OCI-LY1 (cell line): ENCODE results near the gene SSH3.
A peak's percentile ranks its signal among the peaks of the same experiment; 100 is the strongest.

Source experiments
- EZH2 ChIP-seq: fragments of 200-600 bp; sonication (generic), shearing (Covaris generic); IDR thresholded peaks from 2 replicates; pipeline ENCODE4 v1.8.0; 2017; ENCODE audit warnings: borderline replicate concordance, mixed run types, mild to moderate bottlenecking, antibody characterized with exemption, low read length, moderate library complexity, mixed read lengths
- TF ChIP-seq, protein P1 (sequence below): fragments of 200-600 bp; sonication (generic), shearing (Covaris generic); IDR thresholded peaks from 2 replicates; pipeline ENCODE4 v1.5.1; 2017; ENCODE audit warnings: mild to moderate bottlenecking, antibody characterized with exemption, low read length, moderate library complexity, mixed read lengths

DNA sequence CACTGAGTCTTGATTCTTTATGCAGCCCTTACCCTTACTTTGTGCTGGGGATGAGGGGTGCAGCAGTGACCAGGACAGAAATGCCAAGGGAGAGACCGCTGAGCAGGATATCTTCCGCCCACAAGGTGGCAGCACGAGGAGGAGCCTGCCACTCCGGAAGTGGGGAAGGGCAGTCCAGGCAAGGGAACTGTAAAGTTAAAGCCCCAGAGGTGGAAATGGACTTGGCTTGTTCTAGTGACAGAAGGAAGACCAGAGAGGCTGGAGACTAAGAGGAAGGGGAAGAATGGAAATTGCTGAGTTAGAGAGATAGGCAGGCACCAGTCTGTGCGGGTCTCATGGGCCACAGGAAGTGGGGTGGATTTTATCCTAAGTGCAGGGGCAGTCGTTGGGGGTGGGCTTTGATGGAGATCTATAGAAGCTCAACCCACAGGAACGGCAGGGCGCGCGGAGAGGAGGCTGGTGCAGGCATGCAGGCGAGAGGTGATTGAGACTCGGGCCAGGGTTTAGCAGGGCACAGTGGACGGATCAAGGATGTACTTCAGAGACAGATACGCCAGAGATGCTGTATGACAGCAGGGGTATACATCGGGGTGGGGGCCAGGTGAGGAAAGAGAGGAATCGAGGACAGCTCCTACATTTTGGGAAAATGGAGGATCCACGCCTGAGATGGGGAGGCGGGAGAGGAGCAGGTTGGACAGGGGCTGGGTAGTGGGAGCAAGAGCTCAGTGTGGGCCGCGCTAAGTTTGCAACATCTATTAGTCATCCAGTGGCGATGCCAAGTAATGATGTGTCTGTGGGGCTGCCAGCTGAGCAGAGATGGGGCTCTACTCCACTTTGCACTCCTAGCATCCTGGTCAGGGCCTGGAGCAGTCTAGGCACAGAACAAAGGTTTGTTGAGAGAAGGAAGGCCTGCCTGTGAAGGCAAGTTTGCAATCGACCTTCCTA lies 40.3 kb upstream of the SSH3 start:
- no peak for TF ChIP-seq EZH2
- TF ChIP-seq, protein P1, sequence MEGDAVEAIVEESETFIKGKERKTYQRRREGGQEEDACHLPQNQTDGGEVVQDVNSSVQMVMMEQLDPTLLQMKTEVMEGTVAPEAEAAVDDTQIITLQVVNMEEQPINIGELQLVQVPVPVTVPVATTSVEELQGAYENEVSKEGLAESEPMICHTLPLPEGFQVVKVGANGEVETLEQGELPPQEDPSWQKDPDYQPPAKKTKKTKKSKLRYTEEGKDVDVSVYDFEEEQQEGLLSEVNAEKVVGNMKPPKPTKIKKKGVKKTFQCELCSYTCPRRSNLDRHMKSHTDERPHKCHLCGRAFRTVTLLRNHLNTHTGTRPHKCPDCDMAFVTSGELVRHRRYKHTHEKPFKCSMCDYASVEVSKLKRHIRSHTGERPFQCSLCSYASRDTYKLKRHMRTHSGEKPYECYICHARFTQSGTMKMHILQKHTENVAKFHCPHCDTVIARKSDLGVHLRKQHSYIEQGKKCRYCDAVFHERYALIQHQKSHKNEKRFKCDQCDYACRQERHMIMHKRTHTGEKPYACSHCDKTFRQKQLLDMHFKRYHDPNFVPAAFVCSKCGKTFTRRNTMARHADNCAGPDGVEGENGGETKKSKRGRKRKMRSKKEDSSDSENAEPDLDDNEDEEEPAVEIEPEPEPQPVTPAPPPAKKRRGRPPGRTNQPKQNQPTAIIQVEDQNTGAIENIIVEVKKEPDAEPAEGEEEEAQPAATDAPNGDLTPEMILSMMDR, result peak; percentile 94
